ENCODE measurements around the gene ALAD. TPM values are rescaled to one million over a fixed set of nuclear protein-coding genes. Genes with fewer than 3 reads are reported as not detected.

Gene ALAD
- total and polyA plus RNA-seq, 2 of the 13 experiments (the other 11 are each of a cell fraction or from before 2014, with no cell fraction given), result 21.8 to 30.1 TPM

DNA sequence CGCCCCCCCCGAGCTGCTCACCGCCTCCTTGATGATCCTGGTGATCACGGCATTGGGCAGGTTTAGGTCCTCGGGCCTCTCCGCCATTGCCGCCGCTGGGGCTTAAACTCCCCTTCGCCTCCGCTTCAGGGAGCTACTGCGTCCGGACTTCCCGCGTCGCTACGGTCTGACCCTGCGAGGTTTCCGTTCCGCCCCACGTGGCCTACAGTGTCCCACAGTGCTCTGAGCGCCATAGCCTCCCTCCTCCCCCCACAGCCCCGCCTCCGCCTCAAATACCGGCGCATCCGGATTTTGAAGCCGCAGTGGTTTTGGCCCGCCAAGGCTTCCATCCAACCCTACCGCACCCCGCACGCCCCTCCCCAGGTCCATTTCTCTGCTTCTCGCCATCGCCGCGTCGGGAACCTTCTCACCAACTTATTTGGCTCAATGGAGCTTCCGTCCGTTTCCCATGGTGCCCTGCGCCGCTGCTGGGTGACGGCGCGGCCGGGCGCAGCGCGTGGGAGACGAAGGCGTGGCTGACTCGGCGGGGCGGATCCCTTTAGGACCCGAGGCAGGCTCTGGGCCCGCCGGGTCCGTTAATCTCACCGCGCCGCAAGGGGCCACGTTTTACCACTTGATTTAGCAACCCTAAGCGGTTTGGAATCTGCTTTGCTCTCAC, 9.3 kb upstream of the ALAD start, which contains the start of the genes C9orf43 and POLE3 (continued):
- TF ChIP-seq, protein P1, sequence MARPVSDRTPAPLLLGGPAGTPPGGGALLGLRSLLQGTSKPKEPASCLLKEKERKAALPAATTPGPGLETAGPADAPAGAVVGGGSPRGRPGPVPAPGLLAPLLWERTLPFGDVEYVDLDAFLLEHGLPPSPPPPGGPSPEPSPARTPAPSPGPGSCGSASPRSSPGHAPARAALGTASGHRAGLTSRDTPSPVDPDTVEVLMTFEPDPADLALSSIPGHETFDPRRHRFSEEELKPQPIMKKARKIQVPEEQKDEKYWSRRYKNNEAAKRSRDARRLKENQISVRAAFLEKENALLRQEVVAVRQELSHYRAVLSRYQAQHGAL (CRISPR knock-in tag; IDR thresholded peaks at IDR 0.05; ENCODE audit: not compliant biosample characterization), result peak; percentile 58
- TF ChIP-seq NFIB (CRISPR knock-in tag; IDR thresholded peaks at IDR 0.05; ENCODE audit: borderline replicate concordance) (no peak), ZNF180 (CRISPR knock-in tag; IDR thresholded peaks at IDR 0.05; ENCODE audit: borderline replicate concordance, low read depth) (no peak), HNF4G (IDR thresholded peaks at IDR 0.05; ENCODE audit: borderline replicate concordance, low read depth, low read length) (no peak), HNF4G (CRISPR knock-in tag; IDR thresholded peaks at IDR 0.05; ENCODE audit: borderline replicate concordance, low read depth) (no peak), CREB1 (IDR thresholded peaks at IDR 0.05) (peak; percentile 77), CREB1 (CRISPR knock-in tag; IDR thresholded peaks at IDR 0.05) (peak; percentile 91), KAT2B (IDR thresholded peaks at IDR 0.05; ENCODE audit: borderline replicate concordance, low read depth, low read length) (no peak), NCOA5 (CRISPR knock-in tag; IDR thresholded peaks at IDR 0.05) (no peak), ZNF562 (CRISPR knock-in tag; IDR thresholded peaks at IDR 0.05; ENCODE audit: borderline replicate concordance) (no peak), ZFP90 (CRISPR knock-in tag; IDR thresholded peaks at IDR 0.05; ENCODE audit: borderline replicate concordance) (peak; percentile 89; the same call in 1 of the 2 replicates), ZNF121 (CRISPR knock-in tag; IDR thresholded peaks at IDR 0.05) (no peak), SOX5 (CRISPR knock-in tag; IDR thresholded peaks at IDR 0.05; ENCODE audit: borderline replicate concordance) (0 out of 2 replicates have a peak, but pooled peaks have one; percentile 21), ARNT (IDR thresholded peaks at IDR 0.05) (no peak), ZNF616 (CRISPR knock-in tag; IDR thresholded peaks at IDR 0.05; ENCODE audit: low read depth) (no peak), ZNF530 (CRISPR knock-in tag; IDR thresholded peaks at IDR 0.05; ENCODE audit: low read depth) (no peak), SALL1 (CRISPR knock-in tag; IDR thresholded peaks at IDR 0.05) (peak; percentile 87), ZNF569 (CRISPR knock-in tag; IDR thresholded peaks at IDR 0.05; ENCODE audit: borderline replicate concordance) (no peak), ZNF225 (CRISPR knock-in tag; IDR thresholded peaks at IDR 0.05) (no peak; the same call in 1 of the 2 replicates)
- TF ChIP-seq, protein P2, sequence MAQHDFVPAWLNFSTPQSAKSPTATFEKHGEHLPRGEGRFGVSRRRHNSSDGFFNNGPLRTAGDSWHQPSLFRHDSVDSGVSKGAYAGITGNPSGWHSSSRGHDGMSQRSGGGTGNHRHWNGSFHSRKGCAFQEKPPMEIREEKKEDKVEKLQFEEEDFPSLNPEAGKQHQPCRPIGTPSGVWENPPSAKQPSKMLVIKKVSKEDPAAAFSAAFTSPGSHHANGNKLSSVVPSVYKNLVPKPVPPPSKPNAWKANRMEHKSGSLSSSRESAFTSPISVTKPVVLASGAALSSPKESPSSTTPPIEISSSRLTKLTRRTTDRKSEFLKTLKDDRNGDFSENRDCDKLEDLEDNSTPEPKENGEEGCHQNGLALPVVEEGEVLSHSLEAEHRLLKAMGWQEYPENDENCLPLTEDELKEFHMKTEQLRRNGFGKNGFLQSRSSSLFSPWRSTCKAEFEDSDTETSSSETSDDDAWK (CRISPR knock-in tag; IDR thresholded peaks at IDR 0.05), result no peak
- TF ChIP-seq, protein P3, sequence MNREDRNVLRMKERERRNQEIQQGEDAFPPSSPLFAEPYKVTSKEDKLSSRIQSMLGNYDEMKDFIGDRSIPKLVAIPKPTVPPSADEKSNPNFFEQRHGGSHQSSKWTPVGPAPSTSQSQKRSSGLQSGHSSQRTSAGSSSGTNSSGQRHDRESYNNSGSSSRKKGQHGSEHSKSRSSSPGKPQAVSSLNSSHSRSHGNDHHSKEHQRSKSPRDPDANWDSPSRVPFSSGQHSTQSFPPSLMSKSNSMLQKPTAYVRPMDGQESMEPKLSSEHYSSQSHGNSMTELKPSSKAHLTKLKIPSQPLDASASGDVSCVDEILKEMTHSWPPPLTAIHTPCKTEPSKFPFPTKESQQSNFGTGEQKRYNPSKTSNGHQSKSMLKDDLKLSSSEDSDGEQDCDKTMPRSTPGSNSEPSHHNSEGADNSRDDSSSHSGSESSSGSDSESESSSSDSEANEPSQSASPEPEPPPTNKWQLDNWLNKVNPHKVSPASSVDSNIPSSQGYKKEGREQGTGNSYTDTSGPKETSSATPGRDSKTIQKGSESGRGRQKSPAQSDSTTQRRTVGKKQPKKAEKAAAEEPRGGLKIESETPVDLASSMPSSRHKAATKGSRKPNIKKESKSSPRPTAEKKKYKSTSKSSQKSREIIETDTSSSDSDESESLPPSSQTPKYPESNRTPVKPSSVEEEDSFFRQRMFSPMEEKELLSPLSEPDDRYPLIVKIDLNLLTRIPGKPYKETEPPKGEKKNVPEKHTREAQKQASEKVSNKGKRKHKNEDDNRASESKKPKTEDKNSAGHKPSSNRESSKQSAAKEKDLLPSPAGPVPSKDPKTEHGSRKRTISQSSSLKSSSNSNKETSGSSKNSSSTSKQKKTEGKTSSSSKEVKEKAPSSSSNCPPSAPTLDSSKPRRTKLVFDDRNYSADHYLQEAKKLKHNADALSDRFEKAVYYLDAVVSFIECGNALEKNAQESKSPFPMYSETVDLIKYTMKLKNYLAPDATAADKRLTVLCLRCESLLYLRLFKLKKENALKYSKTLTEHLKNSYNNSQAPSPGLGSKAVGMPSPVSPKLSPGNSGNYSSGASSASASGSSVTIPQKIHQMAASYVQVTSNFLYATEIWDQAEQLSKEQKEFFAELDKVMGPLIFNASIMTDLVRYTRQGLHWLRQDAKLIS (CRISPR knock-in tag; IDR thresholded peaks at IDR 0.05), result 0 out of 2 replicates have a peak, but pooled peaks have one; percentile 35
- TF ChIP-seq, protein P4, sequence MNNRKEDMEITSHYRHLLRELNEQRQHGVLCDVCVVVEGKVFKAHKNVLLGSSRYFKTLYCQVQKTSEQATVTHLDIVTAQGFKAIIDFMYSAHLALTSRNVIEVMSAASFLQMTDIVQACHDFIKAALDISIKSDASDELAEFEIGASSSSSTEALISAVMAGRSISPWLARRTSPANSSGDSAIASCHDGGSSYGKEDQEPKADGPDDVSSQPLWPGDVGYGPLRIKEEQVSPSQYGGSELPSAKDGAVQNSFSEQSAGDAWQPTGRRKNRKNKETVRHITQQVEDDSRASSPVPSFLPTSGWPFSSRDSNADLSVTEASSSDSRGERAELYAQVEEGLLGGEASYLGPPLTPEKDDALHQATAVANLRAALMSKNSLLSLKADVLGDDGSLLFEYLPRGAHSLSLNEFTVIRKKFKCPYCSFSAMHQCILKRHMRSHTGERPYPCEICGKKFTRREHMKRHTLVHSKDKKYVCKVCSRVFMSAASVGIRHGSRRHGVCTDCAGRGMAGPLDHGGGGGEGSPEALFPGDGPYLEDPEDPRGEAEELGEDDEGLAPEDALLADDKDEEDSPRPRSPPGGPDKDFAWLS (CRISPR knock-in tag; IDR thresholded peaks at IDR 0.05; ENCODE audit: borderline replicate concordance), result no peak

Measured in HepG2 (cell line).